Measurements from ENCODE around the gene JUNB. TPM values are rescaled to one million over a fixed set of nuclear protein-coding genes. Genes with fewer than 3 reads are reported as not detected.

Gene JUNB
- total RNA-seq, 1 experiment from 2014 or later = 6.6 TPM

DNA sequence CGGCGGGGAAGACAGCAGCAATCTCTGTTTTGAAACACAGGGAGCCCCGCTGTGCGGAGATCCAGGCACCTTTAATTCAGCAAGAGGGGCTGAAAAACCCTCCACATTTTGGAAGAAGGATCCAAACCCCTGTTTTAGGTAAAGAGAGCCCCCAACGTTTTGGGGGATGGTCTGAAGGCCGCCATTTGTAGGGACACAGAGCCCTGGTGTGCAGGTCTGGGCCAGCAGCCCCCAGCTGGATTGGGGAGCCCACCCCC lies 12.5 kb upstream of the JUNB start (continued):
- TF ChIP-seq SOX15 (CRISPR knock-in tag; IDR thresholded peaks at IDR 0.05) = no peak
- TF ChIP-seq GABPB1 (CRISPR knock-in tag; IDR thresholded peaks at IDR 0.05) = no peak
- no peak for TF ChIP-seq PRRX2 (CRISPR knock-in tag; IDR thresholded peaks at IDR 0.05)
- TF ChIP-seq, protein P1, sequence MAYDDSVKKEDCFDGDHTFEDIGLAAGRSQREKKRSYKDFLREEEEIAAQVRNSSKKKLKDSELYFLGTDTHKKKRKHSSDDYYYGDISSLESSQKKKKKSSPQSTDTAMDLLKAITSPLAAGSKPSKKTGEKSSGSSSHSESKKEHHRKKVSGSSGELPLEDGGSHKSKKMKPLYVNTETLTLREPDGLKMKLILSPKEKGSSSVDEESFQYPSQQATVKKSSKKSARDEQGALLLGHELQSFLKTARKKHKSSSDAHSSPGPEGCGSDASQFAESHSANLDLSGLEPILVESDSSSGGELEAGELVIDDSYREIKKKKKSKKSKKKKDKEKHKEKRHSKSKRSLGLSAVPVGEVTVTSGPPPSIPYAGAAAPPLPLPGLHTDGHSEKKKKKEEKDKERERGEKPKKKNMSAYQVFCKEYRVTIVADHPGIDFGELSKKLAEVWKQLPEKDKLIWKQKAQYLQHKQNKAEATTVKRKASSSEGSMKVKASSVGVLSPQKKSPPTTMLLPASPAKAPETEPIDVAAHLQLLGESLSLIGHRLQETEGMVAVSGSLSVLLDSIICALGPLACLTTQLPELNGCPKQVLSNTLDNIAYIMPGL (CRISPR knock-in tag; IDR thresholded peaks at IDR 0.05) = no peak
- TF ChIP-seq NR2C2 (CRISPR knock-in tag; IDR thresholded peaks at IDR 0.05) = no peak
- TF ChIP-seq ZNF396 (CRISPR knock-in tag; IDR thresholded peaks at IDR 0.05; ENCODE audit: borderline replicate concordance) = no peak
- no peak for TF ChIP-seq PRDM15 (CRISPR knock-in tag; IDR thresholded peaks at IDR 0.05)
- TF ChIP-seq, protein P2, sequence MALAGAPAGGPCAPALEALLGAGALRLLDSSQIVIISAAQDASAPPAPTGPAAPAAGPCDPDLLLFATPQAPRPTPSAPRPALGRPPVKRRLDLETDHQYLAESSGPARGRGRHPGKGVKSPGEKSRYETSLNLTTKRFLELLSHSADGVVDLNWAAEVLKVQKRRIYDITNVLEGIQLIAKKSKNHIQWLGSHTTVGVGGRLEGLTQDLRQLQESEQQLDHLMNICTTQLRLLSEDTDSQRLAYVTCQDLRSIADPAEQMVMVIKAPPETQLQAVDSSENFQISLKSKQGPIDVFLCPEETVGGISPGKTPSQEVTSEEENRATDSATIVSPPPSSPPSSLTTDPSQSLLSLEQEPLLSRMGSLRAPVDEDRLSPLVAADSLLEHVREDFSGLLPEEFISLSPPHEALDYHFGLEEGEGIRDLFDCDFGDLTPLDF (CRISPR knock-in tag; IDR thresholded peaks at IDR 0.05) = no peak
- TF ChIP-seq ZNF425 (CRISPR knock-in tag; conservative IDR thresholded peaks at IDR 0.05) = no peak
- no peak for TF ChIP-seq FOXP1 (CRISPR knock-in tag; IDR thresholded peaks at IDR 0.05; ENCODE audit: borderline replicate concordance)

GRCh38 chr19:12779162-12779993 lies 11.9 kb upstream of the JUNB start:
- Mint-ChIP-seq H3K36me3 (peaks cover 2% of the 10 kb centered on the region; the same call in 1 of the 2 replicates), H3K27me3 (ENCODE audit: low read depth) (no peaks in the 10 kb centered on the region; the same call in 1 of the 2 replicates), H3K9me3 (no peaks in the 10 kb centered on the region), H3K4me1 (peaks cover 23% of the 10 kb centered on the region), H3K27ac (peak overlapping the region; percentile 58), H3K4me3 (peak overlapping the region; percentile 79)
- ATAC-seq = no peak
- ChIA-PET CTCF (interaction anchor here (1.4 to 7.7 kb wide), 15 partner anchors 9 to 112 kb away, joined by 4 to 136 read pairs (median 15); partner anchors contain the start of genes GCDH, JUNB and RNASEH2A), POLR2A (interaction anchor here (2.5 to 3.0 kb wide), 2 partner anchors 13 to 17 kb away, joined by 12 to 29 read pairs; partner anchors contain the start of gene JUNB)
- DNase-seq (ENCODE audit: low spot score) = no peak
- 0 out of 2 replicates have a peak, but pooled peaks have one; percentile 56 for TF ChIP-seq ZNF121 (CRISPR knock-in tag; IDR thresholded peaks at IDR 0.05)
- TF ChIP-seq, protein P3, sequence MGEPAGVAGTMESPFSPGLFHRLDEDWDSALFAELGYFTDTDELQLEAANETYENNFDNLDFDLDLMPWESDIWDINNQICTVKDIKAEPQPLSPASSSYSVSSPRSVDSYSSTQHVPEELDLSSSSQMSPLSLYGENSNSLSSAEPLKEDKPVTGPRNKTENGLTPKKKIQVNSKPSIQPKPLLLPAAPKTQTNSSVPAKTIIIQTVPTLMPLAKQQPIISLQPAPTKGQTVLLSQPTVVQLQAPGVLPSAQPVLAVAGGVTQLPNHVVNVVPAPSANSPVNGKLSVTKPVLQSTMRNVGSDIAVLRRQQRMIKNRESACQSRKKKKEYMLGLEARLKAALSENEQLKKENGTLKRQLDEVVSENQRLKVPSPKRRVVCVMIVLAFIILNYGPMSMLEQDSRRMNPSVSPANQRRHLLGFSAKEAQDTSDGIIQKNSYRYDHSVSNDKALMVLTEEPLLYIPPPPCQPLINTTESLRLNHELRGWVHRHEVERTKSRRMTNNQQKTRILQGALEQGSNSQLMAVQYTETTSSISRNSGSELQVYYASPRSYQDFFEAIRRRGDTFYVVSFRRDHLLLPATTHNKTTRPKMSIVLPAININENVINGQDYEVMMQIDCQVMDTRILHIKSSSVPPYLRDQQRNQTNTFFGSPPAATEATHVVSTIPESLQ (CRISPR knock-in tag; IDR thresholded peaks at IDR 0.05) = no peak
- no peak for TF ChIP-seq KAT7 (CRISPR knock-in tag; IDR thresholded peaks at IDR 0.05; ENCODE audit: borderline replicate concordance)
- 0 out of 2 replicates have a peak, but pooled peaks have one; percentile 5 for TF ChIP-seq ZNF423 (CRISPR knock-in tag; IDR thresholded peaks at IDR 0.05)
- peak; percentile 18; the same call in 1 of the 2 replicates for TF ChIP-seq GABPB1 (CRISPR knock-in tag; IDR thresholded peaks at IDR 0.05)

Measured in WTC11 (cell line).